ENCODE results near the gene BCL11A. TPM values are rescaled to one million over a fixed set of nuclear protein-coding genes. Genes with fewer than 3 reads are reported as not detected.

The BCL11A gene
- total and polyA plus RNA-seq, 4 donors: 0.08 to 8.5 (median 0.47) TPM

- 86% methylated on average over 4 of the region's 4 CpGs for WGBS
- no peaks in the 10 kb centered on the region for H3K36me3 ChIP-seq (ENCODE audit: control insufficient read depth in 4 of 4, insufficient read depth in 3 of 4, low read depth in 1 of 4, low read length in 3 of 4)
- H3K9me3 ChIP-seq (ENCODE audit: control insufficient read depth in 4 of 4, low read length in 3 of 4): no peaks in the 10 kb centered on the region
- no peak overlapping the region for H3K27ac ChIP-seq (ENCODE audit: low read depth in 1 of 2, low read length in 2 of 2)
- DNase-seq (ENCODE audit: low spot score): no peak
- H3K4me1 ChIP-seq (ENCODE audit: control insufficient read depth in 4 of 4, insufficient read depth in 4 of 4, low read length in 3 of 4): no peaks in the 10 kb centered on the region
- TF ChIP-seq HNF4A (conservative IDR thresholded peaks at IDR 0.05): no peak
- H3K9ac ChIP-seq (ENCODE audit: low read depth in 1 of 2, low read length in 2 of 2): no peak overlapping the region
- no peaks in the 10 kb centered on the region for H3K27me3 ChIP-seq (ENCODE audit: control insufficient read depth in 4 of 4, insufficient read depth in 4 of 4, low read length in 3 of 4)
- no peak overlapping the region for H3K4me3 ChIP-seq (ENCODE audit: low read depth in 1 of 3, low read length in 3 of 3)
Observed at GRCh38 chr2:60490848-60491247, 62.6 kb downstream of the BCL11A start.

DNA sequence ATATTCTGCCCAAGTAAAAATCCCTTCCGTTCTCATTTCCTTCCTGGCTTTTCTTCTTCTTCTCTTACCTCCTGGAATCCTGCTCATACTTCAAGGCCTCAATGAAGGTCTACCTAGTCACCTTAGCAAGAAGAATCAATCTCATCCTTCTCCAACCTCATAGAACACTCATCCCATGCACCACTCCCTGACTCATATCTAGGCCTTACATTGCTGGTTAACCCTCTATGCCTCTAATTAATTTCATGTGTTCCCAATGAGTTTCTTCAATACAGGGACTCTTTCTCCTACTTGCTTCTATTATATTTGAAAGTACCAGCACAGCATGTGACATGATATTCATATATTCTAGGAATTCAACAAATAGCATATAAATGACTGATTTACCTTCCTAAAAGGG is 63.0 kb downstream of the BCL11A start:
- no peaks in the 10 kb centered on the region for H3K4me1 ChIP-seq (ENCODE audit: control insufficient read depth in 4 of 4, insufficient read depth in 4 of 4, low read length in 3 of 4)
- 94% methylated on average over 1 of the region's 1 CpG for WGBS

More for the DNA sequence above, 63.0 kb downstream of the BCL11A start:
- no peak for DNase-seq (ENCODE audit: low spot score)
- Histone ChIP-seq H3K27me3 (ENCODE audit: control insufficient read depth in 4 of 4, insufficient read depth in 4 of 4, low read length in 3 of 4) (no peaks in the 10 kb centered on the region), H3K36me3 (ENCODE audit: control insufficient read depth in 4 of 4, insufficient read depth in 3 of 4, low read depth in 1 of 4, low read length in 3 of 4) (no peaks in the 10 kb centered on the region), H3K4me3 (ENCODE audit: low read depth in 1 of 3, low read length in 3 of 3) (no peak overlapping the region), H3K27ac (ENCODE audit: low read depth in 1 of 2, low read length in 2 of 2) (no peak overlapping the region), H3K9me3 (ENCODE audit: control insufficient read depth in 4 of 4, low read length in 3 of 4) (no peaks in the 10 kb centered on the region), H3K9ac (ENCODE audit: low read depth in 1 of 2, low read length in 2 of 2) (no peak overlapping the region)
- TF ChIP-seq, protein P1, sequence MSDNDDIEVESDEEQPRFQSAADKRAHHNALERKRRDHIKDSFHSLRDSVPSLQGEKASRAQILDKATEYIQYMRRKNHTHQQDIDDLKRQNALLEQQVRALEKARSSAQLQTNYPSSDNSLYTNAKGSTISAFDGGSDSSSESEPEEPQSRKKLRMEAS (IDR thresholded peaks at IDR 0.05): no peak
- TF ChIP-seq, protein P2, sequence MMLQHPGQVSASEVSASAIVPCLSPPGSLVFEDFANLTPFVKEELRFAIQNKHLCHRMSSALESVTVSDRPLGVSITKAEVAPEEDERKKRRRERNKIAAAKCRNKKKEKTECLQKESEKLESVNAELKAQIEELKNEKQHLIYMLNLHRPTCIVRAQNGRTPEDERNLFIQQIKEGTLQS (IDR thresholded peaks at IDR 0.05): no peak
- TF ChIP-seq TAF1 (conservative IDR thresholded peaks at IDR 0.05): no peak
- TF ChIP-seq GABPA (IDR thresholded peaks at IDR 0.05 in 1 of 2, conservative IDR thresholded peaks at IDR 0.05 in 1 of 2): no peak
- no peak for TF ChIP-seq EGR1 (IDR thresholded peaks at IDR 0.05; ENCODE audit: low read depth in 2 of 2)
- no peak for TF ChIP-seq RAD21 (IDR thresholded peaks at IDR 0.05)
- no peak for TF ChIP-seq FOXA2 (IDR thresholded peaks at IDR 0.05)
- TF ChIP-seq HNF4G (IDR thresholded peaks at IDR 0.05): no peak
- TF ChIP-seq YY1 (IDR thresholded peaks at IDR 0.05): no peak
- TF ChIP-seq FOXA1 (IDR thresholded peaks at IDR 0.05): no peak
- no peak for TF ChIP-seq NR2F2 (IDR thresholded peaks at IDR 0.05)
- TF ChIP-seq JUND (IDR thresholded peaks at IDR 0.05): no peak
- TF ChIP-seq ZBTB33 (IDR thresholded peaks at IDR 0.05): no peak
- no peak for TF ChIP-seq CTCF (IDR thresholded peaks at IDR 0.05; ENCODE audit: low read depth, low read length, missing input control)
- TF ChIP-seq, protein P3, sequence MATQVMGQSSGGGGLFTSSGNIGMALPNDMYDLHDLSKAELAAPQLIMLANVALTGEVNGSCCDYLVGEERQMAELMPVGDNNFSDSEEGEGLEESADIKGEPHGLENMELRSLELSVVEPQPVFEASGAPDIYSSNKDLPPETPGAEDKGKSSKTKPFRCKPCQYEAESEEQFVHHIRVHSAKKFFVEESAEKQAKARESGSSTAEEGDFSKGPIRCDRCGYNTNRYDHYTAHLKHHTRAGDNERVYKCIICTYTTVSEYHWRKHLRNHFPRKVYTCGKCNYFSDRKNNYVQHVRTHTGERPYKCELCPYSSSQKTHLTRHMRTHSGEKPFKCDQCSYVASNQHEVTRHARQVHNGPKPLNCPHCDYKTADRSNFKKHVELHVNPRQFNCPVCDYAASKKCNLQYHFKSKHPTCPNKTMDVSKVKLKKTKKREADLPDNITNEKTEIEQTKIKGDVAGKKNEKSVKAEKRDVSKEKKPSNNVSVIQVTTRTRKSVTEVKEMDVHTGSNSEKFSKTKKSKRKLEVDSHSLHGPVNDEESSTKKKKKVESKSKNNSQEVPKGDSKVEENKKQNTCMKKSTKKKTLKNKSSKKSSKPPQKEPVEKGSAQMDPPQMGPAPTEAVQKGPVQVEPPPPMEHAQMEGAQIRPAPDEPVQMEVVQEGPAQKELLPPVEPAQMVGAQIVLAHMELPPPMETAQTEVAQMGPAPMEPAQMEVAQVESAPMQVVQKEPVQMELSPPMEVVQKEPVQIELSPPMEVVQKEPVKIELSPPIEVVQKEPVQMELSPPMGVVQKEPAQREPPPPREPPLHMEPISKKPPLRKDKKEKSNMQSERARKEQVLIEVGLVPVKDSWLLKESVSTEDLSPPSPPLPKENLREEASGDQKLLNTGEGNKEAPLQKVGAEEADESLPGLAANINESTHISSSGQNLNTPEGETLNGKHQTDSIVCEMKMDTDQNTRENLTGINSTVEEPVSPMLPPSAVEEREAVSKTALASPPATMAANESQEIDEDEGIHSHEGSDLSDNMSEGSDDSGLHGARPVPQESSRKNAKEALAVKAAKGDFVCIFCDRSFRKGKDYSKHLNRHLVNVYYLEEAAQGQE (IDR thresholded peaks at IDR 0.05): no peak

Measured in liver (tissue), 9 donors.